Measurements from ENCODE around the gene ARHGEF10L.
"Not testable (repeated sequence)": the region's sequence is repeated elsewhere in the genome, so short reads cannot be mapped to it uniquely, and the experiment has no call there.

Gene ARHGEF10L

DNA sequence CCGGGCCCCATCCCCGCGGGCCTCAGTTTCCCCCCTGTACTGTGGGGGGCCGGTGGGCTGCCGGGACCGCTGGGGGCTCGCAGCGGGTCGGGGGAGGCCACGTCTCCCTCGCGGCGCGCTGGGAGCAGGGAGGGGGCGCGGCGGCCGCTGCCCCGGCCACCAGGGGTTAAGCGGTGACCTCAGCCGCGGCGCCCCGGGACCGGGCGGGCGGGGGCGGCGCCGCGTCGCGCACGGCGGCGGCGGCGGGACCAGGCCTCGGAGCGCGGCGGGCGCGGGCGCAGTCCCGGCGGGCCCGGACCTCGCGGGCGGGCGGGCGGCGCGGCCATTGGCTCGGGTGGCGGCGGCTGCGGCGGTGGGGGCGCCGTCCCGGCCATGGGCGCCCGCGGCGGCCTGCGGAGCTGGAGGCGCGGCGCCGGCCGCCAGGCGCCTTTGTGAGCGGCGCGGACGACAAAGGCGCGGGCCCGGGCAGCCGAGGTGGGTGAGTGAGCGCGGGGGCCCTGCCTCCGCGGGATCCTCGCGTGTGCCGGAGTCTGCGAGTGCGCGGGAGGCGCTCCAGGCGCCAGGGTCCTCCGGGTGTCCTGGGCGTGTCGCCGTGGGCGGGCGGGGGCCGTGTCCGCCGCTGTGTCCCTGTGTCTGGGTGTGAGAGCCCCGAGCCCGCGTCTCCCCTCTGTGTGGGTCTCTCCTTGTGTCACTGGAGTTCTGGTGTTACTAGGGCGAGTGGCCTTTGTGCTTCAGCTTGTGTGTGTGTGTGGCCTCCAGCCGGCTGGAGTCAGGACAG lies at the start of gene ARHGEF10L:
ARHGEF10L (plus strand) TSS at position 222 of the 778 bp plus-strand sequence. CDS start 40,898 bp downstream, outside the sequence.
- no peak for FAIRE-seq
- DNase-seq (ENCODE audit: insufficient read length, low spot score): no peak

DNA sequence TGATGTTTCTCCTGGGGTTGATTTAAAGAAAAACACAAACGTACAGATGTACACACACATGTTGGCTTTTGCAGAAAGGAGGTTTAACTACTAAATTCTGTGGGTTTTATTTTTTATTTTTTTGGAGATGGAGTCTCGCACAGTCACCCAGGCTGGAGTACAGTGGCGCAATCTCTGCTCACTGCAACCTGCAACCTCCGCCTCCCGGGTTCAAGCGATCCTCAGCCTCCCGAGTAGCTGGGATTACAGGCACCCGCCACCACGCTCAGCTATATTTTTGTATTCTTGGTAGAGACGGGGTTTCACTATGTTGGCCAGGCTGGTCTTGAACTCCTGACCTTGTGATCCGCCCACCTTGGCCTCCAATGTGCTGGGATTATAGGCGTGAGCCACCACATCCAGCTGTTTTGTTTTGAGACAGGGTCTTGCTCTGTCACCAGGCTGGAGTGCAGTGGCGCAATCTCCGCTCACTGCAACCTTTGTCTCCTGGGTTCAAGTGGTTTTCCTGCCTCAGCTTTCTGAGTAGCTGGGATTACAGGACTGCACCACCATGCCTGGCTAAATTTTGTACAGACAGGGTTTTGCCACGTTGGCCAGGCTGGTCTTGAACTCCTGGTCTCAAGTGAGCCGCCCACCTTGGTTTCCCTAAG lies 49.6 kb upstream of the ARHGEF10L start:
- not testable (repeated sequence) for DNase-seq (ENCODE audit: insufficient read length, low spot score); FAIRE-seq

GRCh38 chr1:17490667-17491066 lies 48.8 kb upstream of the ARHGEF10L start:
- FAIRE-seq; DNase-seq (ENCODE audit: insufficient read length, low spot score): not testable (repeated sequence)

DNA sequence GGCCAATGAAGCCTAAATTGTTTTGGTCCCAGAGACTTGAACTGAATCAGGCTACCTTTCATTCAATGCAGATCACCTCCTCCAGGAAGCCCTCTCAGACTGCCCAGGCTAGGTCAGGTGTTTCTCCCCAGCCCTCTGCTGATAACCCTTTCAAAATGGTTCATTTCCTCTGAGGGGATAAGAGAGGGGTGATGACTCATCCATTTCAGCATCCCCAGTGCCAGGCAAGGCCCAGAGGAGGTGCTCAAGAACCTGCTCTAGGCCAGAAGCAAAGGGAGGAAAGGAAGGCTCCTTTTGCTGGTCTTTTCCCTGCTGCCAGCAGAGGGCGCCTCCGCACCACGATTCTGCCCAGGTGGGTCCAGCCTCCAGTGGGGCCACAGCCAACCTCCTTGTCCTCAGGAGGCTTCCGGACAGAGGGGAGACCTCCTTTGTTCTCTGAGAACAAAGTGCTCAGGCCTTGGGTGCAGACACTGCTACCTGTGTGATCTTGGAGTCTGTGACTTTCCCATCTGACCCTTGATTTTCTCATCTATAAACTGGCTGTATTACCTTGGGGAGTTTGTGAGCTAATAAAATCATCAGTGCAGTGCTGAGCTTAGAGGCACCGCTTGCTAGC lies 45.3 kb upstream of the ARHGEF10L start:
- peak; percentile 59 for FAIRE-seq
- DNase-seq (ENCODE audit: insufficient read length, low spot score): peak; percentile 64

DNA sequence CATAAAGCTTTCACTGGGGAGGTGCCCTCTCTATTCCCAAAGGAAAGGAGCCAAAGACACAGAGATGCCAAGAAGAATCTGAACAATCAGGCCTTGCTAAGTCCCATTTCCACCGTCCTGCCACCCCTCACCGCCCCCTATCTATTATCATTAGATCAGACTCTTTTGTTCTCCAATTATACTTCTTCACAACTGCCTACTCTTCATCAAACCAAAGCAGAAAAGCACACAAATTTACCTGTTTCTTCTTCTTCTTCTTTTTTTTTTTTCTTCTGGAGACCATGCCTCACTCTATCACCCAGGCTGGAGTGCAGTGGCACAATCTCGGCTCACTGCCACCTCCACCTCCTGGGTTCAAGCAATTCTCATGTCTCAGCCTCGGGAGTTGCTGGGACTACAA lies 43.1 kb upstream of the ARHGEF10L start:
- FAIRE-seq (no peak), DNase-seq (ENCODE audit: insufficient read length, low spot score) (no peak)

DNA sequence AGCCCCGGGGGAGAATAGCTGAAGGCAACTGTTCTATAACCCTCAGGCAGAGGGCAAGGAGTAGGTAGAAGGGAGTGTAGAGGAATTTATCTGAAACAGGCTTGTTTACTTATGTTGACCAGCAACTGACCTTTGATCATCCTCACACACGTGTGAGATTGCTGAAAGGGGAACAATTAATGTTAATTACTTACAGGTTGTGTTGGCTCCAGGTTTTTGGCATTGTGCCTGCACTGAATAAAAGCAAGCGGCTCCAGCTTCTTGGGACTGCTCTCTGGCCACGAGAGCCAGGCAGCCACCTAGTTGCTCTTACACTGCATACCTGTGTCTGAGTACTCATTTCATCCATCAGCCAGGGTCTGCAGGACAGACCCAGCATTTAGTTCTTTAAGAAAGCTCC lies 41.3 kb upstream of the ARHGEF10L start:
- DNase-seq (ENCODE audit: insufficient read length, low spot score): no peak
- no peak for FAIRE-seq

GRCh38 chr1:17502326-17502778 lies 37.1 kb upstream of the ARHGEF10L start:
- DNase-seq (ENCODE audit: insufficient read length, low spot score): peak; percentile 49
- peak; percentile 18 for FAIRE-seq

DNA sequence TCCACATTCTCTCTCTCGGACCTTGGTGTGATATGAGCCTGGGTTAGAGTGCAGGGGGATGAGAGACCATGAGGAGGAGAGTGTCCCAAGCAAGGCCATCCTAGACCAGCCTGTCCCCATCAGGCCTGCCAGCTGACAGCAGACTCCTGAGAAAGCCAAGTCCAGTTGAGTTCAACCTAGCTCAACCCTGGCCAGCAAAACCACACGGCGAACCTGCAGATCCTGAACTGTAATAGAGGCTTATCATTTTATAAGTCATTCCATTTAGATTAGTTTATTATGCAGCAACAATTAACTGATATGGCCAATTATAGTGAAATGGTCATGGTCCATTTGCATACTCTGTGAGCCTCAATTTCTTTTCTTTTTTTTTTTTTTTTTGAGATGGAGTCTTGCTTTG lies 36.4 kb upstream of the ARHGEF10L start:
- FAIRE-seq (no peak), DNase-seq (ENCODE audit: insufficient read length, low spot score) (no peak)

GRCh38 chr1:17507200-17507599 lies 32.3 kb upstream of the ARHGEF10L start:
- not testable (repeated sequence) for FAIRE-seq; DNase-seq (ENCODE audit: insufficient read length, low spot score)

DNA sequence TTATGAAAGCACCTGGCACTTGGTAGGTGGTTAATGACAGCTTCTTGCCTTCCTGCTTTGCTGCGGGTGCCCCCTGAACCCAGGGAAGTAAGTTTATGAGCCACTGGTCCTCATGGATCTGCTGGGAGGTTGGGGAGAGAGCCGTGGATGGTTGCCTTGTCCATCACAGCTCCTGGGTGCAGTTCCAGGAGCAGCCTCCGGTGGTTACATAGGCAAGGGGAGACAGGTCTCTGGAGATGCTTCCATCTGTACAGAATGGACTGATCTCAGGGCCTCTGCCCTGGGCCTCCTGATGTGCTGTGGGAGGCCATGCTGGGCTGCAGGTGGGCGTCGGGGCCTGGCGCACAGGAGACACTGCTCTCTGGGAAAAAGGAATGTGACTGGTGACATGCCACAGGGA lies 31.6 kb upstream of the ARHGEF10L start:
- DNase-seq (ENCODE audit: insufficient read length, low spot score) (no peak), FAIRE-seq (no peak)

DNA sequence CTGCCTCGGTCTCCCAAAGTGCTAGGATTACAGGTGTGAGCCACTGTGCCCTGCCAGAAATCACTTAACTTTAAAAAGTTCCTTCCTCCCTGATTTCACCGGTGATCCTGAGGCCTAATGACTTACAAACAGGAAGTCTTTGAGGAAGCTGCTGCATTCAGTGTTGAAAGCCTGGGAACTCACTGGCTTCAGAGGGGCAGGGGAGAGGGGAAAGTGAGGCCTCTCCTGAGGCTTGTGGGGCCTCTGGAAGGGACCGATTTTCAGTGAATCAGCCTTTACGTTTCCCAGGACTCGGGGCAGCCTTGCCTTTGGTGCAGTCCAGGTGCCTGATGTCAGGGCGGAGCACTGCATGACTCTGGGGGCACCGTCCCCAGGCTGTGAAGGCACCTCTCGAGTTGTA lies 30.1 kb upstream of the ARHGEF10L start:
- DNase-seq (ENCODE audit: insufficient read length, low spot score): no peak
- FAIRE-seq: no peak

DNA sequence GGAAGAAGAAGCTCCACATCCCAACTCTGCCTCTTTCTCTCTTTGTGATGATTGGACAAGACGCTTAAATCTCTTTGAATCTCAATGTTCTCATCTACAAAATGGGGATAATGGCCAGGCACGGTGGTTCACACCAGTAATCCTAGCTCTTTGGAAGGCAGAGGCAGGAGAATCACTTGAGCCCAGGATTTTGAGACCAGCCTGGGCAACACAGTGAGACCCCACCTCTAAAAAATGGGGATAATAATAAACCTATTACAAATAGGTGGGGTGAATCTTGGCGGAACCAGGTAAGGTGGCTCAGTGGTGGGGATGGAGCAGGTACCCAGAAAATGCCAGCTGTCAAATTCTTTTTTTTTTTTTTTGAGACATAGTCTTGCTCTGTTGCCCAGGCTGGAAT lies 29.4 kb upstream of the ARHGEF10L start:
- DNase-seq (ENCODE audit: insufficient read length, low spot score) (no peak), FAIRE-seq (no peak)

- DNase-seq (ENCODE audit: insufficient read length, low spot score) (no peak), FAIRE-seq (no peak)
Measured at GRCh38 chr1:17511188-17511587, 28.3 kb upstream of the ARHGEF10L start.

GRCh38 chr1:17513131-17513530 lies 26.4 kb upstream of the ARHGEF10L start:
- DNase-seq (ENCODE audit: insufficient read length, low spot score) (no peak), FAIRE-seq (no peak)

- no peak for FAIRE-seq
- no peak for DNase-seq (ENCODE audit: insufficient read length, low spot score)
Measured at GRCh38 chr1:17514776-17515175, 24.7 kb upstream of the ARHGEF10L start.

DNA sequence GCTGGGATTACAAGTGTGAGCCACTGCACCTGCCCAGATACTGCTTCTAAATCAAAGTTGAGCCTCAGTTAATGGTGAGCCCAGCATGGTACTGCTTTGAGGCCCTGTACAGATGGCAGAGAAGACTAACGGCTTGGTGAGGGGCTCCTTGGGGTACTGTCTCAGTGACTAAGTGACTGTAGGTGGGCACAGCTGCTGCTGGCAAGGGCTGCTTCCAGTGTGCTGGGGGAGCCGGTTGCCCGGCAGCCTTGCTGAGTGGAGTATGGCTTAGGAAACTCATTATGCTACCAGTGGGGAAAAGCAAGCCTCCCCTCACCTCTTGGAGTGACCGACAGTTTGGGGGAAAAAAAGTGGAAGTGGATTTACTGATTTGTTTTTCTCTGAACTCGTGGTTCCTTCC lies 23.6 kb upstream of the ARHGEF10L start:
- no peak for FAIRE-seq
- DNase-seq (ENCODE audit: insufficient read length, low spot score): no peak

- FAIRE-seq: no peak
Measured at GRCh38 chr1:17516303-17517214, 22.9 kb upstream of the ARHGEF10L start.

GRCh38 chr1:17520041-17520440 lies 19.5 kb upstream of the ARHGEF10L start:
- no peak for DNase-seq (ENCODE audit: insufficient read length, low spot score)
- FAIRE-seq: no peak

More at GRCh38 chr1:17516303-17517214, 22.9 kb upstream of the ARHGEF10L start:
- DNase-seq (ENCODE audit: insufficient read length, low spot score): no peak

DNA sequence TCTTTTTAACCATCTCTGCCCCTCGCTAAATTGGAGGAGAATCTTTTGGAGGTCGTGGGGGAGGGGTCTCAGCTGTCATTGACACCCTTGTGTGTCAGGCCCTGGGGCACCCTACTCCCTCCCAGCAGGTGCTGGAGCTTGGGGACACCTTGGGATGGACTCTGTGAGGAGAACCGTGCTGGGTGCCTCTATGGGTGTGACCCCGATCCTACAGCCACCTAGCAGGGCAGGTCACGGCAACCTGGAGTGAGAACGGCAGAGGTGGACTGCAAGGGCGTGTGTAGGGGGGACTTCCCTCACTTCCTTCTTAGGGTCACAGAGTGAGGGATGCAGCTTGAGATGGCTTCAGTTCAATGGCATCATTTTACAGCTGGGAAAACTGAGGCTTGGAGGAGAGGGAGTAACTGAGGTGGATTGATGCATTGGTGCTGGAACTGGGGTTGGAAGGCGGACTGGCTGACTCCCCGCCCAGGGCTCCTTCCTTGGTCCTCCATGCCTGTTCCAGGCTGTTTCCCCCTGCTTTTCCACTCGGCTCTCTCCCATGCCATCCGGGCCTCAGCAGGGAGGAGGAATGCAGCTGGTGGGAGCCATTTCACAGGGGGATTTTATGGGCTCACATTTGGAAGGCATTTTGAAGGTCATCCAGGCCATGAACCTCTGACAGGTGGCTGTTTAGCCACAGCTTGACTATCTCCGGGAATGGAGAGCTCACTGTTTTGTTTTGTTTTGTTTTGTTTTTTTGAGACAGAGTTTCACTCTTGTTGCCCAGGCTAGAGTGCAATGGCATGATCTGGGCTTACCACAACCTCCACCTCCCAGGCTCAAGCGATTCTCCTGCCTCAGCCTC lies 18.8 kb upstream of the ARHGEF10L start:
- DNase-seq (ENCODE audit: insufficient read length, low spot score): no peak
- FAIRE-seq: no peak

Data from GM19239 (cell line).